Ovary (tissue), 9 donors: Measurements from ENCODE around the gene VPS11. TPM values are rescaled to one million over a fixed set of nuclear protein-coding genes. Genes with fewer than 3 reads are reported as not detected.

Source experiments
- DNase-seq, 5 donors: peaks; one replicate each; pipeline ENCODE4 v3.0.0-alpha.2; 2019 to 2020
- H3K27ac ChIP-seq, 2 donors: fragments of 200-600 bp; one replicate each; pipeline versions ENCODE4 v1.5.1 to v1.8.0; 2019 to 2022
- H3K27me3 ChIP-seq: fragments of 200-600 bp; one replicate; pipeline ENCODE4 v1.8.0; 2022
- H3K36me3 ChIP-seq: fragments of 200-600 bp; sonication (generic); one replicate; pipeline ENCODE4 v1.5.1; 2019
- H3K4me1 ChIP-seq: one replicate; pipeline ENCODE4 v1.8.1; 2013; ENCODE audit warnings: mild to moderate bottlenecking, moderate library complexity; ENCODE audit not compliant: insufficient read depth
- H3K4me3 ChIP-seq: fragments of 200-600 bp; sonication (generic); one replicate; pipeline ENCODE4 v1.5.1; 2017
- H3K9me3 ChIP-seq, 2 donors: fragments of 200-600 bp in 1 of 2; sonication (generic) in 1 of 2; one replicate each; pipeline versions ENCODE4 v1.5.1 to v1.8.1; 2013 to 2019; ENCODE audit warnings: mild to moderate bottlenecking in 1 of 2, moderate library complexity in 1 of 2
- EP300 ChIP-seq: sonication (generic); formaldehyde crosslinking; IDR thresholded peaks from one replicate; pipeline ENCODE4 v1.6.1; 2017; ENCODE audit warnings: antibody characterized with exemption
- POLR2A ChIP-seq: fragments of 450-650 bp; IDR thresholded peaks from one replicate; pipeline ENCODE4 v1.6.1; 2017; ENCODE audit warnings: antibody characterized with exemption, mild to moderate bottlenecking, moderate library complexity
- WGBS, 3 donors: extraction: QIAGEN DNeasy Blood & Tissue Kit in 1 of 3; methylation state at CpG; one replicate each; pipeline versions ENCODE4 v1.1.5 to v1.1.7; 2013 to 2017; 5-methylcytosine and 5-hydroxymethylcytosine counted together
- intact Hi-C, 4 donors: fragments of 100-400 bp; cut with DNase I; formaldehyde crosslinking; loops; one replicate each; pipeline versions ENCODE4 v1.11.0 to v1.15.1; 2022 to 2023
- polyA plus RNA-seq, 2 donors: library from polyadenylated mRNA; stranded (reverse); fragments of 200-250 nt in 1 of 2; fragments of 350-450 nt in 1 of 2; fragmentation: Illumina TruSeq in 1 of 2; extraction: RNeasy Lipid Tissue Mini Kit (QIAGEN cat#74804) in 1 of 2; gene quantifications; one replicate each; pipeline ENCODE4 v1.2.3, GENCODE V29; 2013 to 2014
- total RNA-seq, 7 donors: library from RNA; depleted of rRNA in 2 of 7; stranded (reverse); fragments of >200 nt in 2 of 7; fragmentation: NEBNext Ultra II Directional in 3 of 7; extraction: Animal tissue kit (Norgen Biotek cat#: 25700) in 3 of 7; gene quantifications; one replicate each; pipeline versions ENCODE4 v1.1.0 to v1.2.4, GENCODE V29; 2016 to 2023
- TF ChIP-seq, protein P1 (sequence below), 3 donors: fragments of 450-650 bp in 2 of 3; fragments of 200-600 bp in 1 of 3; IDR thresholded peaks; one replicate each; pipeline versions ENCODE4 v1.5.1 to v1.8.0; 2016 to 2022; ENCODE audit warnings: antibody characterized with exemption in 3 of 3, mild to moderate bottlenecking in 1 of 3
- donor health status: DM: no; HTN: no; CAD: no; lungs with moderate emphysema.
- donor health status: DM: no; HTN: no; CAD: no.
- donor health status: Bipolar disorder and iron deficiency.
- donor health status: DM: yes; HTN: yes; CAD: no.
- donor health status: DM: no; HTN: no; CAD: no.
- donor health status: DM: yes; HTN: yes; CAD: no.

Gene VPS11
- total and polyA plus RNA-seq, 9 donors: 24.3 to 47.8 (median 35.8) TPM

DNA sequence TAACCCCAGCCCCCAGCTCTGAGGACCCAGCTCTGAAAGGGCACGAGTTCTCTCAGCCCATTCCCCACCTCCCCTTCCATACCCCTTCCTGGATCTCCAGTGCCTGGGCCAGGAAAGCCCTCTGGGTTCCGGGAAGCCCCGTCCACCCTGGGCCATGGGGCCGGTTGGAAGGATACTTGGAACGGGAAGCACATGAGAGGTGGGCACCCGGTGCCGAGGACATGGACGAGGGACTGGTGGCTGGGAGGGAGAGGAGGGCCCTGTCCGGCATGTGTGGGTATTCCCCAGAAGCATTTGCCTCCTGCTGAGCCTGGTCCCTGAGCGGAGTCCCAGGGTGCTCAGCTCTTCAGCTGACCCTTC is 48.6 kb downstream of the VPS11 start:
- H3K27me3 ChIP-seq: no peaks in the 10 kb centered on the region
- no peaks in the 10 kb centered on the region for H3K9me3 ChIP-seq
- 78 to 89% (median 82%) methylated on average over 10 of the region's 10 CpGs for WGBS, 3 donors
- intact Hi-C loops: no loop called here
- H3K27ac ChIP-seq: no peak overlapping the region
- H3K4me1 ChIP-seq: peaks cover 2% of the 10 kb centered on the region
- no peak overlapping the region for H3K4me3 ChIP-seq
- TF ChIP-seq, protein P1, sequence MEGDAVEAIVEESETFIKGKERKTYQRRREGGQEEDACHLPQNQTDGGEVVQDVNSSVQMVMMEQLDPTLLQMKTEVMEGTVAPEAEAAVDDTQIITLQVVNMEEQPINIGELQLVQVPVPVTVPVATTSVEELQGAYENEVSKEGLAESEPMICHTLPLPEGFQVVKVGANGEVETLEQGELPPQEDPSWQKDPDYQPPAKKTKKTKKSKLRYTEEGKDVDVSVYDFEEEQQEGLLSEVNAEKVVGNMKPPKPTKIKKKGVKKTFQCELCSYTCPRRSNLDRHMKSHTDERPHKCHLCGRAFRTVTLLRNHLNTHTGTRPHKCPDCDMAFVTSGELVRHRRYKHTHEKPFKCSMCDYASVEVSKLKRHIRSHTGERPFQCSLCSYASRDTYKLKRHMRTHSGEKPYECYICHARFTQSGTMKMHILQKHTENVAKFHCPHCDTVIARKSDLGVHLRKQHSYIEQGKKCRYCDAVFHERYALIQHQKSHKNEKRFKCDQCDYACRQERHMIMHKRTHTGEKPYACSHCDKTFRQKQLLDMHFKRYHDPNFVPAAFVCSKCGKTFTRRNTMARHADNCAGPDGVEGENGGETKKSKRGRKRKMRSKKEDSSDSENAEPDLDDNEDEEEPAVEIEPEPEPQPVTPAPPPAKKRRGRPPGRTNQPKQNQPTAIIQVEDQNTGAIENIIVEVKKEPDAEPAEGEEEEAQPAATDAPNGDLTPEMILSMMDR (IDR thresholded peaks at IDR 0.05): no peak
- no peak for TF ChIP-seq POLR2A
- no peak for TF ChIP-seq EP300
- no peaks in the 10 kb centered on the region for H3K36me3 ChIP-seq
- no peak for DNase-seq

DNA sequence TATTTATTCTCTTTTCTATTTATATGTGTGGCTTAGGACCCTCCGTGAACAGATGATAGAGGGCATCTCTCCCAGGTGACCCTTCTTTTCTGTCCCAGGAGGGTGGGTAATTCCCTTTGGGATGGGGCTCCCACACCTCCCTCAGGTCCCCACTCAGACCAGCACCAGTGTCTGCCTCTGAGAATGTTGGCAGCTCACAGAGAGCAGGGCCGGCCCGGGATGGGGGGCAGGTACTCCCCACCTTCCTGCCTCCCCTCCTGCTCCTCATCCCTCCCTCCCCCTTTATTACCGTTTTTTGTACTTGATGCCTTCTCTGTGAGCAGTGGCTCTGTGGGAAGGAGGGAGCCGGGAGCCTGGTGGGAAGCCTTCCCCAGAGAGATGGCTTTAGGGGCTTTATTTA is 49.0 kb downstream of the VPS11 start:
- Histone ChIP-seq H3K27ac (no peak overlapping the region), H3K4me3 (no peak overlapping the region), H3K9me3 (no peaks in the 10 kb centered on the region), H3K4me1 (peaks cover 2% of the 10 kb centered on the region), H3K27me3 (no peaks in the 10 kb centered on the region), H3K36me3 (no peaks in the 10 kb centered on the region)
- TF ChIP-seq POLR2A (no peak), EP300 (no peak)
- TF ChIP-seq, protein P1 (IDR thresholded peaks at IDR 0.05): no peak
- no peak for DNase-seq
- WGBS, 3 donors: 63 to 65% (median 64%) methylated on average over 5 of the region's 5 CpGs
- intact Hi-C loops: no loop called here

DNA sequence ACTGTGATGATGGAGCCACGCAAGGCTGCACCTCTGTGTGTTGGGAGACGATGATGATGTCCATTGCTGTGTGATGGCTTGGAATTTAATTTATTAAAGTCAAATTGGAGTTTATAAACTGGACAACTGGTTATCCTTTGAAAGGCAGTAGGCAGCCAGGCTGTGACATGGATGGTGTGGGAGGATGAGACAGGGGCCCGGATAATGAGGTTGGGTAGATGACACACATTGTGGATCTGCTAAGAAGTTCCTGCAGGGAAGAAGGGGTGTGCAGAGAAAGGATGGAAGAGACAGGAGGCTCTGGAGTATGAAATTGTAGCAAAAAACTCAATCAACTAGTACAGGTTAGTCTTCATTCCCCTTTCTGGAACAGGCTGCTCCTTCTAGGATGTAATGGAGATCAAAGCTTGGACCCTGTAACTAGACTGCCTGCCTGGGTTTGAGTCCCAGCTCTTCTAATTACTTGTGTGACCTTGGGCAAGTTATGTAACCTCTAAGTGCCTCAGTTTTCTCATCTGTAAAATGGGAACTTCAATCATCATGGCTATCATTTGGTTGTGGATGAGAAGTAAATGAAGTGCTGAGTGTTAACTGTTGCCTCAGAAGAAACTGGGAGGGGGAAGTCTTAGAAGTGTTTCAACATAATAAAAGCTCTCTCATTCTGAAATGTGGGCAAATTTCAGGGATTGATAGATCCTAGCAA is 49.5 kb downstream of the VPS11 start:
- TF ChIP-seq POLR2A (no peak), EP300 (no peak)
- TF ChIP-seq, protein P1 (IDR thresholded peaks at IDR 0.05): no peak
- DNase-seq: no peak
- Histone ChIP-seq H3K4me1 (peaks cover 4% of the 10 kb centered on the region), H3K9me3 (no peaks in the 10 kb centered on the region), H3K4me3 (no peak overlapping the region), H3K27me3 (no peaks in the 10 kb centered on the region), H3K36me3 (no peaks in the 10 kb centered on the region), H3K27ac (no peak overlapping the region)
- 85 to 92% (median 90%) methylated on average over 3 of the region's 3 CpGs for WGBS, 3 donors
- intact Hi-C loops: no loop called here

DNA sequence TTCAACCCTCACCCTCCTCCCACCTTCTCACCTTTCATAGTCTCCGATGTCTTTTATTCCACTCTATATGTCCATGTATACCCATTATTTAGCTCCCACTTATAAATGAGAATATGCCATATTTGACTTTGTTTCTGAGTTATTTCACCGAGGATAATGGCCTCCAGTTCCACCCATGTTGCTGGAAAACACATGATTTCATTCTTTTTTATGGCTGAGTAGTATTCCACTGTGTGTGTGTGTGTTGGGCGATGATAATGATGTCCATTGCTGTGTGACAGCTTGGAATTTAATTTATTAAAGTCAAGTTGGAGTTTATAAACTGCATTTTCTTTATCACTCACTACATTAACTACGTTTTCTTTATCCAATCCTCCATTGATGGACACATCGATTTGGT is 50.6 kb downstream of the VPS11 start:
- Histone ChIP-seq H3K27me3 (no peaks in the 10 kb centered on the region), H3K4me1 (peaks cover 10% of the 10 kb centered on the region), H3K4me3 (no peak overlapping the region), H3K9me3 (no peaks in the 10 kb centered on the region), H3K36me3 (no peaks in the 10 kb centered on the region), H3K27ac (no peak overlapping the region)
- no peak for TF ChIP-seq EP300
- no peak for DNase-seq
- intact Hi-C loops: no loop called here
- 94 to 96% (median 94%) methylated on average over 5 of the region's 5 CpGs for WGBS, 3 donors

DNA sequence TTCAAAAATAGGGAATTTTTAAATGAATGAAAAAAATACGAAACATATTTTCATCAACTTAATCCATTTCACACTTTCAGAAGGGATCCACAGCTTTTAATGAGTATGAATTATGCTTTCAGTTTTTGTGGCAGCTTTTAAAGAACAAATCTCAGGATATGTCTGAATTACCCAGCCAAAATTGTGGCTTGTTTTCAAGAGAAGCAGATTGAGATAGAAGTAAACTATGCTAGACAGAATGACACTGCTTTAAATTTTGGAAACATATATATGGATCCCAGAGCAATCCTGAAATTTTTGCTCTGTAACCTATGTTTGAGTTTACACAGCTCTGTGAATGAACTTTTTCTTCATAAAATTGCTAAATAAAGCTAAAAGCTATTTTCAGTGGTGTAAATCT is 51.3 kb downstream of the VPS11 start:
- no peak overlapping the region for H3K4me3 ChIP-seq
- intact Hi-C loops: no loop called here
- H3K9me3 ChIP-seq: no peaks in the 10 kb centered on the region
- no peaks in the 10 kb centered on the region for H3K36me3 ChIP-seq
- TF ChIP-seq, protein P1 (IDR thresholded peaks at IDR 0.05): no peak
- TF ChIP-seq EP300 (no peak), POLR2A (no peak)
- DNase-seq: no peak
- H3K27ac ChIP-seq: no peak overlapping the region
- H3K4me1 ChIP-seq: peaks cover 10% of the 10 kb centered on the region
- WGBS, 3 donors: 88 to 92% (median 90%) methylated on average over 1 of the region's 1 CpG
- H3K27me3 ChIP-seq: no peaks in the 10 kb centered on the region
